Suprapubic skin (tissue), 4 donors: ENCODE data around the gene TMEM72.

Experiments used
- EP300 ChIP-seq: sonication (generic); formaldehyde crosslinking; IDR thresholded peaks from one replicate; pipeline ENCODE4 v1.6.1; 2017; ENCODE audit warnings: antibody characterized with exemption
- POLR2A ChIP-seq, 2 donors: fragments of 450-650 bp; IDR thresholded peaks; one replicate each; pipeline ENCODE4 v1.6.1; 2017; ENCODE audit warnings: antibody characterized with exemption in 2 of 2, mild to moderate bottlenecking in 2 of 2, moderate library complexity in 2 of 2
- POLR2AphosphoS5 ChIP-seq, 3 donors: sonication (generic); formaldehyde crosslinking; IDR thresholded peaks; one replicate each; pipeline ENCODE4 v1.6.1; 2017; ENCODE audit warnings: antibody characterized with exemption in 3 of 3
- TF ChIP-seq, protein P1 (sequence below), 2 donors: fragments of 200-600 bp in 1 of 2; fragments of 450-650 bp in 1 of 2; sonication (generic) in 1 of 2; IDR thresholded peaks; one replicate each; pipeline ENCODE4 v1.5.1; 2016 to 2019; ENCODE audit warnings: antibody characterized with exemption in 2 of 2, mild to moderate bottlenecking in 1 of 2, moderate library complexity in 1 of 2

DNA sequence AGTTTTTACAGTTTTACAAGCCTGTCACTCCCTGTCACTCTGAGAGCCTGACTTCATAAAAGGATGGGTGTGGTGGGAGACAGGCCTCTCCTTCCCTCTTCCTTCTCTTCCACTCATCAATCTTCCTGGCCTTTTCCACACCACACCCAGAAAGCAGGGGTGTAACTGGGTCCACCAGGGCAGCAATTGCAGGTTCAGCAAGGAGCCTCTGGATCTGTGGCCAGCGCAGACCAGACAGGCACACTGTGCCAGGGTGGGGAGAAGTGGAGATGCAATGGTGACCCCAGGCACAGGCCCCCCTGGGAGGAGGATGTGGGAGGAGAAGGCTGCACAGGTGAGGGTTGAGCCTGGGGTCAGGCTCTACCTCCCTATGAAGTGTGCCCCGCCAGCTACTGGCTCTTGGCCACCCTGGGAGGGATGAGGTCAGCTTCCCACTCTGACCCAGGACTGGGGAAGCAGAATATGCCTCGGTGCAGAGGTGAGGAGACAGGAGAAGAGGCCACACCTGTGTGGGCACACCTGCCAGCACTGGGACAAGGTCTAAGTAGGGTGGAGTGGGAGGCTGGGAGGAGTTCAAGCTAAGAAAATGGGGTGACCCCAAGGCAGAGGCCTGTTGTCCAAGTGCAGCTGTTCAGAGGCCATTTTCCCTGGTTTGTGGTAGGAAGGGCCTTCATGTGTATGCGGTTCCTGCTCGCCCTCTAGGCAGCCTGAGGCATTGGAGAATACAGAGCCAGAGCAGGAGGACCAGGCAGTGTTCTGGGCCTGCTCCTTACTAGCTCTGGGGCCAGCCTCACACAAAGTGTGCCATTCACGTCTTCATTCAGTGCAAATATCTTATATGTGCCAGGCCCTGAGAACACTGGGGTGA, 20.2 kb upstream of the TMEM72 start:
- TF ChIP-seq, protein P1, sequence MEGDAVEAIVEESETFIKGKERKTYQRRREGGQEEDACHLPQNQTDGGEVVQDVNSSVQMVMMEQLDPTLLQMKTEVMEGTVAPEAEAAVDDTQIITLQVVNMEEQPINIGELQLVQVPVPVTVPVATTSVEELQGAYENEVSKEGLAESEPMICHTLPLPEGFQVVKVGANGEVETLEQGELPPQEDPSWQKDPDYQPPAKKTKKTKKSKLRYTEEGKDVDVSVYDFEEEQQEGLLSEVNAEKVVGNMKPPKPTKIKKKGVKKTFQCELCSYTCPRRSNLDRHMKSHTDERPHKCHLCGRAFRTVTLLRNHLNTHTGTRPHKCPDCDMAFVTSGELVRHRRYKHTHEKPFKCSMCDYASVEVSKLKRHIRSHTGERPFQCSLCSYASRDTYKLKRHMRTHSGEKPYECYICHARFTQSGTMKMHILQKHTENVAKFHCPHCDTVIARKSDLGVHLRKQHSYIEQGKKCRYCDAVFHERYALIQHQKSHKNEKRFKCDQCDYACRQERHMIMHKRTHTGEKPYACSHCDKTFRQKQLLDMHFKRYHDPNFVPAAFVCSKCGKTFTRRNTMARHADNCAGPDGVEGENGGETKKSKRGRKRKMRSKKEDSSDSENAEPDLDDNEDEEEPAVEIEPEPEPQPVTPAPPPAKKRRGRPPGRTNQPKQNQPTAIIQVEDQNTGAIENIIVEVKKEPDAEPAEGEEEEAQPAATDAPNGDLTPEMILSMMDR (IDR thresholded peaks at IDR 0.05), result no peak
- TF ChIP-seq POLR2AphosphoS5 (IDR thresholded peaks at IDR 0.05) (no peak), POLR2A (IDR thresholded peaks at IDR 0.05) (no peak), EP300 (no peak)
